Activated T-cell treated with anti-CD3 and anti-CD28 coated beads for 1 hour (primary cell): ENCODE measurements around the gene LMBRD1.
A peak's percentile ranks its signal among the peaks of the same experiment; 100 is the strongest.
"Not testable (repeated sequence)": the region's sequence is repeated elsewhere in the genome, so short reads cannot be mapped to it uniquely, and the experiment has no call there.

ENCODE experiments used
- DNase-seq: peaks from one replicate; pipeline ENCODE4 v3.0.0-alpha.2; 2020; ENCODE audit warnings: low read depth

LMBRD1 gene

DNA sequence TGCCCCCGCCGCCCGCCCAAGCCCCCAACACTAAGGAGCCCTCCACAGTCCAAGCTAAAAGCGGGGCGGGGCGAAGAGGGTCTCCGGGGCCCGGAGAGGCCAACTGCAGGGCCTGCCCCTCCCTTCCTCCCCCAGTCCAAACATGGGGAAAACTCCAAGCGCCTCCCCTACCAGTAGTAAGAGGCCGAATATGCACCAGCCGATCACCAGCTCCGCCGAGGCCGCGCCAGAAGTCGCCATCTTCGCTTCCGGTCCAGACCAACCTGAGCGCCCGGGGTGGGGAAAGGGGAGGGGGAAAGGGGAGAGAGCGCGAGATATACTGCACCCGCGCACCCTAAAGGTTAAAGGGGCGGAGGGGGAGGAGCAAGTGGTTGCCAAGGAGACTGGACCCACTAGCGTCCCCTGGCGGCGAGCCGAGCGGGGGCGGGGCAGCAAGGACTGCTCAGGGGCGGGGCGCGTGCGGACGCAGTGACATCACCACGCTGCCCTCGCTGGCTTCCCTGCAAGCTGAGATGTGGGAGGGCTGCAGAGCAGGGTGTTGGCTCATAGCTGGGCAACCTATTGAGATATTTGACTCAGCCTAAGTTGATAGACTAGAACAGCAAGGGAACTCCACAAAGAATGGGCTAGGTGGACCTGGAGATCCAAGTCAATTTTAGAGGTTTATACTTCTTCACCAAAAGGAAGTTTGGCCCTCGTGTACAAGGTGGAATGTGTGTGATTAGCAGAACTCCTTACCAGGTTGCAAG lies at the start of gene LMBRD1:
Gene LMBRD1, minus strand, starts transcription at position 369 of the 749 bp plus-strand sequence. Its CDS starts 129 bp downstream, at position 240.
- DNase-seq: peak; percentile 99

DNA sequence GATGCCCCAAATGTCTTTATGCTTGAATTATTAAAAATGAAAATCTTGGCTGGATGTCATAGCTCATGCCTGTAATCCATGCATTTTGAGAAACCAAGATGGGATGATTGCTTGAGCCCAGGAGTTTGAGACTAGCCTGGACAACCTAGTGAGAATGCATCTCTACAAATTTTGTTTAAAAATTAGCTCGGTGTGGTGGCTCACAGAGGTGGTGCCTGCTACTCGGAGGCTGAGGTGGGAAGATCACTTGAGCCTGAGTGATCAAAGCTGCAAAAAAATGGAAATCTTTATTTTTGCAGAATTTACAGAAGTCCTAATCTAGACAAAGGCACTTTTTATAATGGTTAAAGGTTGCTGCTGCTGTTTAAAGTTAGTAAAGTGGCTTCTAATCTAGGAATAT lies 49.5 kb upstream of the LMBRD1 start:
- no peak for DNase-seq

DNA sequence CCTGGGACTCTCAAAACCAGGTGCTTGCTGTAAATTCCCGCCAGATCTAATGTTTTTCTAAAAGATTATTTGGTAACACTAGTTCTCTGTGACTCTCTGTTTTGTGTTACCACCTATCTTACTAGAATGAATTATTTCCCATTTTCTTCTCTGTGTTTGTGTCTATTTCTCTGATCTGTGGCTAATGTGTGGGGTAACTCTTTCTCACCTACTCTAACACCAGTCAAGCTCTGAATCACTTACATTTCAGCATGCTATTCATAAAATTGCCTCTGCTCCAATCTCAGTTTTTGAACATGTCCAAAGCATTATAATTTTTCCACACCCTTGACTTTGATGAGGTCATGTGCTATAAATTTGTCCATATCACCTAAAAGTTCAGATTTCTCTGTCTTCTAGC lies 46.4 kb upstream of the LMBRD1 start:
- DNase-seq: no peak

DNA sequence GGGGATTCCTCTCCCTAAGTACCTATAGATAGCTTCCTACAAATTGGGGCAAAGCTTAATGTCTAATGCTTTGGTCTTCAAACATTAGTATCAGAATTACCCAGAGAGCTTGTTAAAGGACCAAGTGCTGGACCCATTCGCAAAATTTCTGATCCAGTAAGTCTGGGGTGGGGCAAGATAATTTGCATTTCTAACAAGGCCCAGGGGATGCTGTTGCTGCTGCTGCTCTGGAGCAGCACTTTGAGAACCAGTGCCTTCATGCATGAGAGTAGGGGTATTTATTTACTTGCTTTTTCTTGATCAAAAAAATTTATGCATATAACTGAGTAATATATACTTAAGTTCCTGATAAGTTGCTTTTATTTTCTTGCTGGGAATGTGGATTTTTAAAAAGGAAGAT lies 45.1 kb upstream of the LMBRD1 start:
- DNase-seq: no peak

DNA sequence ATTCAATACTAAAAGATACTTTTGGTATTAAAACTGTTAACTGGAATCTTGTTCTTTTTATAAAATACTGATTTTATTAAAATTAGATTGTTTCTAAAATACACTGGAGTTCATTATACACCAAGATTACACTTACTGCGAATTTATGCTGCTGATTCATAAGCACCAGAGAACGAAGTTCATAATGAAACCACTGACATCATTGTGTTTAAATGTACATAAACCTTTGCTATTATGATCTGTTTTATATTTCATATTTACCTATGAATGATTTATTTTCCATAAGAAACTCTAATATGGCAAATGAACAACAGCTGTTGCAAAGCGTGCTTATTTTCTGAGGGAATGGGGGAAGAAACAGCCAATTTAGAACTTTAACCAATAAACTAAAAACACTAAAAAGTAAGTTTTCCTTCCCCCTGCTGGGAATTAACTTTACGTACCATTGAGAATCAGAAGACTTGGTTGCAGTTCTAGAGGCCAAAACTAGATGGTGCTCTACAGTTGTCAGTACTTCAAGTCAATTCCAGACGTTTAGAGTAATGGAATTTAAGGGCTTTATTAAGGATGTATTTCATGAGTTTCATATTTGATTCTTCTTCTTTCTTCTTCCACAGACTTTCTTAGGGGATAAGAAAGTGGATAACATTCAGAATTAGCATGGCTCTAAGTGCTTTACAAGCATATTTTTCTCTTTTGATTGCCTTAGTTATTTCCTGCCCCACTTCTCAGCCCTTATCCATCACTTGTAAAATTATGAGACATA lies 38.8 kb upstream of the LMBRD1 start:
- no peak for DNase-seq

DNA sequence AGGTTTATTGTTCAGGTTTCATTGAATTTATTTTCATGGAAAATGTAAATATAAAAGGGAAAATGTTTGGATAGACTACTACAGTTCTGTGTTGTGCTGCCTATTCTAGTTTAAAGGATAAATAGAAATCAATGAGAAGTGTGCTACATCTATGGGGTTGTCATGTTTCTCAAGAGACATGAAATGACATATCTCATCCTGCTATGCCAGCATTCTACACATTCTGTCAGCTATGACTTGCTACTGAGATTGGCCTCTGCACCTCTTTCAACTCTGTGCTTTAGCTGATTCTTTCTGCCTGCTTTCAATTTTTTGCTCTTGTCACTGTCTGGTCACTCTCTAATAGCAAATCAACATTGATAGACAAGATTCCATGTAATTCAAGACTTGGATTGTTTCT lies 35.7 kb upstream of the LMBRD1 start:
- DNase-seq: no peak

DNA sequence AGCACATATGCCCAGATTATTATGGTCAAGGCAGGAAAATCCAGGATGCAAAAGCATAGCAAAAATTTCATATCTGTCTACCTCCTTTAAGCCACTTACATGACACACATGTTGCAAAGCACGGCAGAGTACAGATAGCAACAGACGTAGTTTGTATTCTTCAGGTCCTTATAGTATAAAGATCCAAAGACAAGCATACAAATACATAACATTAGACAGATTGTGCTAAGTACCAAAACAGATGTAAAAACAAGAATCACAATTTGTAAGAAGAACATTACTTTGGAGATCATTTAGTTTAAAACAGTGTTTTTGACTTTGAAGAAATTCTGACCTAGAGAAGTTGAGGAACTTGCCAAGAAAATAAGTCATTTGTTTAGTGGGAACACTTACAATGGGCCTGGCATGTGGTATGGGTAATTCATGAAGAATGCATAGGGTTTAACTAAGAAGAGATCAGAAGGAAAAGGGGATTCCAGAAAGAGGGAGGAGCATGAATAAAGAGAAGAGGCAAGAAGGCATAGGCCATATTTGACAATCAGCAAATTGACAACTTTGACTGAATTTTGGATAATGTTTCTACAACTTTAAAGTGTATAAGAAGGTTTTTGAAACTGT lies 30.6 kb upstream of the LMBRD1 start:
- no peak for DNase-seq

DNA sequence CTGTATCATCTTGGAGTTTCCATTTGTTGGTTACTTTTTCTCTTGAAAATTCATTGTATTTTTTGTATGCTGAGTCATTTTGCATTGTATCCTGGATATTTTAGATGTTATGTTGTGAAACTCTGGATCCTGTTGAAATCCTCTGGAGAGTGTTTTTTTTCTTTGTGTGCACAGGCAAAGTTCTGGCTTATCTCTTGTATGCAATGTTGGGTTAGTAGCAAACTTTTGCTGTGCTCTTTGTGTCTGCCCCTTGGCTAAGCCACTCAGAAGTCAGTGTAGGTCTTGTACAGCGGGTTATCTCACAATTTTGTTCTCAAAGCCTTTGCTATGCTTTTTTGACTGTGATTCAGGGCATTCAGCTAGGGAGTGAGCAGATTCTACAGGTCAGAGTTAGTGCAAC lies 29.1 kb upstream of the LMBRD1 start:
- DNase-seq: no peak

DNA sequence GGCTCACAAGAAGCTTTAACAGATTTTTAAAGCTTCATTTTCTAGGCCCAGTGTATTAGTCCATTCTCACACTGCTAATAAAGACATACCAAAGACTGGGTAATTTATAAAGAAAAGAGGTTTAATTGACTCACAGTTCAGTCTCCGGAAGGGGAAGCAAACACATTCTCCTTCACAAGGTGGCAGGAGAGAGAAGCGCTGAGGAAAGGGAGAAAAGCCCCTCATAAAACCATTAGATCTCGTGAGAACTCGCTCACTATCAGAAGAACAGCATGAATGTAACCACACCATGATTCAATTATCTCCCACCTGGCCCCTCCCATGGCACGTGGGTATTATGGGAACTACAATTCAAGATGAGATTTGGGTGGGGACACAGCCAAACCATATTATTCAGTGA lies 27.5 kb upstream of the LMBRD1 start:
- not testable (repeated sequence) for DNase-seq

DNA sequence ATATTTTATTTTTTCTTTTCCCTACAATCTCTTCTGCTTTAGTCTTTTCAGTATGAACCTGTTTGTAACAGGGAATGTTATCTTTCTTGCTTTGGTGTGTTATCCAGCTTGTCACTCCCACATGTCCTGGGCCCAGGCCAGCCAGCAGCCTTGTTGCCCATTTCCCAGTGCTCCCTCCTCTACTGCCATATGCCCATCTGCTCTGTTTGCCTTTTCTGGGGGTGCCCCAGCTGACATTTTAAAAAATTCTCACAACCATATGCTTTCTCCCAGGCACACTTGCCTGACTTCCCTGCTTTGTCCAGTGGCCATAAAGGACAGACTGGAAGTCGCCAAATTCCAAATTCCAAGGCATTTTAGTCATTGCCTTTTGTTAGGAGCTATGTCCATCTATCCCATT lies 23.6 kb upstream of the LMBRD1 start:
- no peak for DNase-seq

DNA sequence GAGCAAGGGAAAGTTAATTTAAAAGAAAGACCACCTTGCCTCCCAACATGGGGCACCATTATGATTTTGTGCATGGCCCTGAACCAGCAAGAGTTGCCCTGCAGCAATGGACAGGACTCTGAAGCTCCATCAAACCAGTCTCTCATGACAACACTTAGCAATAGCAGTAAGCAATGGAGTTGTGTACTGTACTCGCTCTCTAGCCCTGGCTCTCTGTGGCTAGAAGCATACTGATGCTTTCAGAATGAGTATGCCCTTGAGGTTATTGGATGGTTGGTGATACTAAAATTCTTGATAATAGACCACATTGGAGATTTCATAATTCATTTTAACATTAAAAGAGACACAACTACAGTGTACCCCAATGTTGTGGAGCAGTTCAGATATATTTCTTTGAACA lies 23.2 kb upstream of the LMBRD1 start:
- DNase-seq: no peak

DNA sequence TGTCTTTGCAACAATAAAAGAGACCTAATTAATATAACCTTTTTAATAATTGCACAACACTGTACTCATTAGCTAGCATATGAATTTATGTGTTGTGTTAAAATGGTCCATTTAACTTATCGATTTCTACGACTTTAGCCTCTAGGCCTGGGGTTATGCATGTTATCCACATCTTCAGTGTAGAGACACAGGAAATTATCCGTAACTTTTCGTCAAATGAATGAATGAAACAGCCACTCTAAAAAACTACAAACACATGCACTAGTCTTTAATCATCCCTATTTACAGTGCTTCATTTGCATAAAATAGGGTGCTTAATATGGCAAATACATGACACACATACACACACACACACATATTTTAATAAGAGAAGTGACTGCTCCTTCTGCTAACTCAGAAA lies 22.3 kb upstream of the LMBRD1 start:
- no peak for DNase-seq

DNA sequence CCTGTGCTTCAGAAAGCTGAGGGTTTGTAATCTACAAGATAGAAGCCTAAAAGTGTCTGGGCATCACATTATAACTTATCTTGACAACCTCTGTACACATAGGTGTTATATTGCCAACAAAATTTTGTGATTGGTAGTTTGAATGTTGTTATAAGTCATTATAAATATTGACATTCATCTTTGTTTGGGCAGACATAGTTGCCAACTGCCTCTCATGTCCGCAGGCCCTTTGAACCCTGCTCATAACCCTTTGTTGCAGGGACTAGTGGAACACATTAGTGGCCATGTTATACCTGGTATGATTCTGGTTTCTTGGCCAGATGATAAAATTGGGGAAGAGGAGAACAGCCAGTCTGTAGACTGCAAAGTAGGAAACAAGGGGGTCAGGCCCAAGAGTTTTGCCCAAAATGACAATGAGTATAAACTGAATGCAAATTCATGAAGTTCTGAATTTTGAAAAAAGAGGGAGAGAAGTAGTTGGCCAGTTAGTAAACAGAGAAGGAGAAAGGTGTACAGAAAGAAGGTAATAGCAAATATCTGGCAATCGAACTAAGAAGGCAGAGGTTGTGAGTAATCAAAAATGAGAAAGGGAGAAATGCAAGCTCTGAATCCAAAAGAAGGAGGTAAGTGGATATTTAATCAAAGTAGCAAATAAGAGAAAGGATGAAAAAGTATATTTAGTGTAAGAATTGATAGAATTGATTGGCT lies 21.6 kb upstream of the LMBRD1 start:
- no peak for DNase-seq

DNA sequence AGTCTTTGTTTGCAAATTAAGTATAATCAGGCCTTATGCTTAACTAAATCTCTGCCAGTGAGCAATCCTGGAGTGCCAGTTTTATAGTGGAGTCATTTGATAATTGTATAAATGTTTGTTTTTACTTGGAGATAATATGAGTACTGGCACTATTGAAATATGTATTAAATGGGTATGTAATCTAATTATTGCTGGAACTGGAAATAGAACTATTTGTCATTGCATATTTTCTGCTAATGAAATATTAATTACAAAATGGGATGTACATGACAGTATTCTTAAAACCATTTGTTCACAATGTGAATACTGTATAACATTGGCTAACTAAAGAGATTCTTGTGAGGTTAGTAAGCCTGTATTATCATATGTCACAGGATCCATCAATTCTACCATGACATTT lies 20.5 kb upstream of the LMBRD1 start:
- DNase-seq: no peak

DNA sequence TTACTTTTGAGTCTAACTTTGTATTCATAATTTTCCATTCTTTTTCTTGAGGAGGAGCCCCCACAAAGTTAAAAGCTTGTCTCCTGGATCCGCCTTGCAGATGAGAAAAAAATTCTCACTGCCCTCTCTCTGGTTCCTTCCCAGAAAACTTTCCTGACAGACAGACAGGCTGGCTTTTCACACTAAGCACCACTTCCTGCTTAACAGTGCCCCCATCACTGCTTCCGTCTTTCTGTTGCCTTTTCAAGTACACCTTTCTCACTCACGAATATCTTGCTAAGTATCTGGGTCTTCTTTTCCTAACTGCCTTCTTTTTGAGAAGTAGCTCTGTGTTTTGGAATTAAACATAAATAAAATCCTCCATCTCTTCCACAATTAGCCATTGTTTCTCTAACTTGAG lies 19.8 kb upstream of the LMBRD1 start:
- DNase-seq: peak; percentile 2

DNA sequence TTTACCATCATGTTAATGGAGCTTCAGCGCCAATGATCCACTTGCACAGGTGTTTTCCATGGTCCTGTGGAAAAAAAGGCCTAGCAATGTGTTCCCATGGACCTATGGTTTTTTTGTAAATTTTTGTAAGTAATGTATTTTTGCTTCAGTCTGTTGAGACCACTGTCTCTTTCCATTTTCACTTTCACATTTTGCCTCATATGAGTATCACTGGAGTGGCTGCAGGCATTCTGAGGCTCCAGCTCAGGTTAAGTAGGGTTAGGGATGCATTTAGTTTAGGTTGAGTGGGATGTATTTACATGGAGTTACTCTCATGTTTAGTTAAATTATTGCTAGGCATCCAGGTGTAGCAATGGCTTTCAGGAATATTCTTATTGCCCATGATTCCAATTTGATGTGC lies 19.2 kb upstream of the LMBRD1 start:
- DNase-seq: no peak

DNA sequence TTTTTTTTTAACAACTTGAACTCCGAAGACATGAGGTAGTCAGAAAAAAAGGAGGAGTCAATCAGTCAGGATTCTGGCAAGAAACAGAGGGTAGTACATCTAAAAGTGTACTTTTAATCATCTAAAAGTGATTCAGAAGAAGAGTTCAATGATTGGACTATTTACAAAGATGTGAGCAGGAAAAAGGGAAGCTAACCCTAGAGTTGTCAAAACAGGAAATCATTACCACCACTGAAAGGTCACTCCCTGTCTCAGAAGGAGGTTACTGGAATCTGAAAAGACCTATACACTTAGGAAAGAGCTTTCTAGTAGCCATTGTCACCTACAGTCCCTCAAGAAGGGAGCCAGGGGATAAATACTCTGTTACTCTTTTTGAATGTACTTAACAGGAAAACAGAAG lies 16.7 kb upstream of the LMBRD1 start:
- DNase-seq: no peak

DNA sequence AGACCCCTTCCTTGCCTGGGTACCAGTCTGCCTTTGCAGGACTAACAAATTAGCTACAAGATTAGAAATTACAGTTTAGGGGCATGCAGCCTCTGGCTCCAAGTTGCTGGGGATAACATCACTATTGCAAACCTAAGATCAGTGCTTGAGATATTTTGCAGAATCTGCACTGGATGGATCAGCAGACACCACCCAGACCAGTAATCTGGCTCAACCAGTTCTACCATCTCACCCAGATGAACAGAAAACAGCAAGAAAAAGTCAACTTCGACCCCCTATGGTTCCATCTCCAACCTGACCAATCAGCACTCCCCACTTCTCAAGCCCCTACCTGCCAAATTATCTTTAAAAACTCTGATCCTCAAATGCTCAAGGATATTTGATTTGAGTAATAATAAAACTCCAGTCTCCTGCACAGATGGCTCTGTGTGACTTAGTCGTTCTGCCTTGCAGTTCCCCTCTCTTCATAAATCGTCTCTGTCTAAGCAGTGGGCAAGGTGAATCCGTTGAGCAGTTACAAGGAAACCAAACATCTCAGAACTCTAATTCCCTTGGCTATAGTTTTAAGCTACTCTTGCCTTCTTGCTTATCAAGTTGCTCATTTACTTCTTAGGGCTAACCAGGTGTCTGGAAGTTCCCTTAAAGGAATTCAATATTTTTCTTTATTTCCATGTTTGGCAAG lies 16.1 kb upstream of the LMBRD1 start:
- DNase-seq: no peak

DNA sequence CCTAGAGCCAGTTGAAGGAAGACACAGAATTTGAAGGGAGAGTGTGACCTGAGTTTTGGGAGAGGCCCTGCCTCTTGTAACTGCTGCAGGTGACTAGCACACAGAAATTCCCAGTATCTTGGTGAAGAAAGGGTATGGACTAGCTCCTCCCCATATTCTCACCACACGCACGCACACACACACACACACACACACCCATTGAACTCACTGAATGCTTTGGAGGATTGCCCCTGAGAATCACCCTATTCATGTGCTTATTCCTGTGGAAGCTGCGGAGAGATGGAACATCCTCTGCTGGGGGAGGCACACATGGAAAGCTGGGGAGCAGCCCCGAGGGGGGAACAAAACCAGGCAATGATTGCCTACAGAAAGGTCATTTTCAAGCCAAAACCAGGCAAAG lies 6.2 kb upstream of the LMBRD1 start:
- DNase-seq: no peak

DNA sequence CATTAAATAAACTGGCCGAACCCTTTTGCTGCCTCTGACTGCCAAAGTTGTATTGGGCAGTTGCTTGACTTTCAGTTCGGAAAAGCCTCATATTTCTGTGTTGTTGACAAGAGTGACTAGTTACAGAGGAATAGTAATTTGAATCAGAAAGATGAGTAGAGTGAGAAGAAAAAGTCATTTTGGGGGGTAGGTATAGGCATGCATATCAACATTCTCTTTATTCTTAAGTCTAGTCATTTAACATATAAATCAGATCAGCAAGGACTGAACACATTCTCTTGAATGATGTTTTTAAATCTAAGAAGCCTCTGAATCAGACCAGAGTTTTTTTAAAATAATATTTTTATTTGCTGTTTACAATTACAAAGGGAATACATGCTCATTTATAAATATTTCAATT lies 4.9 kb upstream of the LMBRD1 start:
- no peak for DNase-seq

DNA sequence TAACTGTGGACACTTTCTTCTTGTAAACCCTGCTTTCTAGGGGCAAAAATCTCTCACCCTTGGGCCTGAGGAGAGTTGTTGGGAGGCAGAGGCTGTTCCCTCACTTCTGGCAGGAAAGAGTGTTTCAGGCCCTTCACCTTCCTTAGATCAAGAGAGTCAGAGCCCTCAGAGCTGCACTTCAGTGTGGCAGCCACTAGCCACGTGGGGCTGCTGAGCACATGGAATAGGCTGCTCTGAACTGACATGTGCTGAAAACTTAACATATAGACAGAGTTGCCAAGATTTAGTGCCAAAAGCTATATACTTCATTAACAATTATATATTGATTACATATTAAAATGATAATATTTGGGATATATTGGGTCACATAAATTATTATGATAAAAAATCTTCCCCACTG lies 4.4 kb upstream of the LMBRD1 start:
- DNase-seq: no peak

DNA sequence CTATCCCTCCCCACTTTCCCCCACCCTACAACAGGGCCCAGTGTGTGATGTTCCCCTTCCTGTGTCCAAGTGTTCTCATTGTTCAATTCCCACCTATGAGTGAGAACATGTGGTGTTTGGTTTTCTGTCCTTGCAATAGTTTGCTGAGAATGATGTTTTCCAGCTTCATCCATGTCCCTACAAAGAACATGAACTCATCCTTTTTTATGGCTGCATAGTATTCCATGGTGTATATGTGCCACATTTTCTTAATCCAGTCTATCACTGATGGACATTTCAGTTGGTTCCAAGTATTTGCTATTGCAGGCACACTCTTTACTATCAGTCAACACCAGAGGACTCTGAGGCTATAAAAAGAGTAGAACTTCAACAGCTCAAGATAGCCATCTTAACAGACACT lies 2.0 kb upstream of the LMBRD1 start:
- not testable (repeated sequence) for DNase-seq
